HepG2 (cell line): ENCODE results near the gene UNCX. TPM values are rescaled to one million over a fixed set of nuclear protein-coding genes. Genes with fewer than 3 reads are reported as not detected.

Experiments
- ATAC-seq: fragments of 200-7000 bp; cut with Tn5 transposase; 3 replicates; pipeline ENCODE4 v1.9.1; 2020; ENCODE audit warnings: mild to moderate bottlenecking, moderate library complexity
- BruUV-seq: library from RNA; stranded (reverse); fragments of 400-500 nt; replicated peaks from 2 replicates; lab custom pipeline; 2021; lab: Mats Ljungman, UMichigan
- CTCF ChIA-PET: fragments of 300-600 bp; formaldehyde crosslinking; extraction: SDS; loops from one replicate; lab custom pipeline; 2021; ENCODE audit warnings: low total read pairs, inconsistent platforms, low intra/inter-chr PET ratio; lab: Yijun Ruan, JAX
- POLR2A ChIA-PET: fragments of 350-600 bp; sonication (Branson Sonifier 250); formaldehyde crosslinking; loops from one replicate; lab custom pipeline; 2020; ENCODE audit warnings: antibody characterized with exemption, inconsistent platforms; lab: Yijun Ruan, JAX
- DNase-seq: peaks from one replicate; pipeline ENCODE4 v3.0.0-alpha.2; 2015; ENCODE audit warnings: low spot score
- FAIRE-seq: peaks from 3 replicates; lab custom pipeline; 2011; peaks lifted over from hg19 to GRCh38; lab: Jason Lieb, UNC
- H2AFZ ChIP-seq: one replicate; pipeline ENCODE4 v1.6.1; 2011; ENCODE audit warnings: low read length, inconsistent platforms
- H3K27ac ChIP-seq: fragments of 300-600 bp; 3 replicates; pipeline ENCODE4 v1.8.0; 2011; ENCODE audit warnings: mixed run types, mild to moderate bottlenecking, mixed read lengths, low read length, inconsistent platforms; ENCODE audit not compliant: insufficient read depth; ENCODE audit errors: extremely low read length
- H3K27me3 ChIP-seq, 2 experiments: fragments of 200-600 bp in 1 of 2; 2 replicates in 1 of 2; 3 replicates in 1 of 2; pipeline versions ENCODE4 v1.6.0 to v1.8.0; 2011; ENCODE audit warnings: low read length in 2 of 2, mild to moderate bottlenecking in 2 of 2, moderate library complexity in 2 of 2, inconsistent platforms in 1 of 2; ENCODE audit not compliant: insufficient read depth in 2 of 2, control insufficient read depth in 1 of 2
- H3K36me3 ChIP-seq, 2 experiments: fragments of 200-600 bp in 1 of 2; replicated peaks in 1 of 2; 2 replicates in 1 of 2; 3 replicates in 1 of 2; pipeline versions ENCODE4 v1.5.1 to v1.8.0; 2011; ENCODE audit warnings: low read length in 2 of 2, inconsistent platforms in 1 of 2; ENCODE audit not compliant: insufficient read depth in 2 of 2, control insufficient read depth in 1 of 2
- H3K4me1 ChIP-seq: 2 replicates; pipeline ENCODE4 v1.5.1; 2012; ENCODE audit warnings: low read length, inconsistent platforms; ENCODE audit not compliant: insufficient read depth
- H3K4me2 ChIP-seq: 2 replicates; pipeline ENCODE4 v1.6.0; 2011; ENCODE audit warnings: low read depth, low read length, inconsistent platforms
- H3K4me3 ChIP-seq, 3 experiments: fragments of 200-600 bp in 1 of 3; sonication (generic), shearing (Covaris generic) in 1 of 3; replicated peaks in 1 of 3; 2 replicates each; pipeline ENCODE4 v1.5.1; 2011 to 2016; ENCODE audit warnings: low read length in 3 of 3, inconsistent platforms in 2 of 3, low read depth in 2 of 3, mild to moderate bottlenecking in 2 of 3, control low read depth in 1 of 3, mixed read lengths in 1 of 3; ENCODE audit not compliant: insufficient read depth in 1 of 3
- H3K79me2 ChIP-seq: one replicate; pipeline ENCODE4 v1.6.1; 2011; ENCODE audit warnings: low read length, inconsistent platforms; ENCODE audit not compliant: insufficient read depth
- H3K9ac ChIP-seq: 2 replicates; pipeline ENCODE4 v1.6.0; 2011; ENCODE audit warnings: mild to moderate bottlenecking, low read depth, low read length, inconsistent platforms; ENCODE audit not compliant: insufficient read depth
- H3K9me3 ChIP-seq: 2 replicates; pipeline ENCODE4 v1.5.1; 2012; ENCODE audit warnings: mild to moderate bottlenecking, low read length
- H4K20me1 ChIP-seq: 2 replicates; pipeline ENCODE4 v1.6.0; 2011; ENCODE audit warnings: inconsistent platforms, mild to moderate bottlenecking, low read length, moderate library complexity; ENCODE audit not compliant: insufficient read depth
- ATM ChIP-seq: fragments of 450-650 bp; IDR thresholded peaks from 2 replicates; pipeline ENCODE4 v1.7.1; 2017; ENCODE audit warnings: mild to moderate bottlenecking, borderline replicate concordance
- EZH2 ChIP-seq: conservative IDR thresholded peaks from 2 replicates; pipeline ENCODE4 v1.6.1; 2012; ENCODE audit warnings: mild to moderate bottlenecking, low read depth, low read length, moderate library complexity
- GATA4 ChIP-seq: sonication (generic); IDR thresholded peaks from 2 replicates; pipeline ENCODE4 v1.6.1; 2016; ENCODE audit warnings: antibody characterized with exemption, low read depth, borderline replicate concordance
- JDP2 ChIP-seq: sonication (generic); formaldehyde crosslinking; IDR thresholded peaks from 2 replicates; pipeline ENCODE4 v1.8.1; 2022; ENCODE audit warnings: missing genetic modification reagents, borderline replicate concordance
- NFE2L2 ChIP-seq: fragments of 150-350 bp; IDR thresholded peaks from 2 replicates; pipeline ENCODE4 v1.6.1; 2014; ENCODE audit warnings: low read length
- REL ChIP-seq: sonication (generic); formaldehyde crosslinking; conservative IDR thresholded peaks from 2 replicates; pipeline ENCODE4 v1.8.0; 2022; ENCODE audit warnings: mild to moderate bottlenecking, missing genetic modification reagents, moderate library complexity
- RFX5 ChIP-seq: IDR thresholded peaks from 2 replicates; pipeline ENCODE4 v1.6.1; 2011; ENCODE audit warnings: low read depth, low read length, improper control_type of control experiment
- TBL1XR1 ChIP-seq: fragments of 150-350 bp; IDR thresholded peaks from 2 replicates; pipeline ENCODE4 v1.6.1; 2014; ENCODE audit warnings: borderline replicate concordance, low read length; ENCODE audit not compliant: partially characterized antibody
- ZNF468 ChIP-seq: sonication (generic); formaldehyde crosslinking; IDR thresholded peaks from 2 replicates; pipeline ENCODE4 v1.8.0; 2022; ENCODE audit warnings: mild to moderate bottlenecking, moderate library complexity, missing genetic modification reagents
- WGBS: methylation state at CpG from one replicate; pipeline ENCODE4 v1.1.6; 2017; ENCODE audit warnings: low lambda C conversion rate; 5-methylcytosine and 5-hydroxymethylcytosine counted together
- in situ Hi-C: cut with HindIII; loops from 2 replicates; pipeline ENCODE4 v1.10.0; 2017; ENCODE audit warnings: low pct_unique_long_range_greater_than_20kb; ENCODE audit not compliant: extremely low pct_ligation_motif_present
- intact Hi-C: fragments of 100-400 bp; cut with micrococcal nuclease; formaldehyde crosslinking; loops from one replicate; pipeline ENCODE4 v1.10.0; 2022; ENCODE audit not compliant: unreplicated experiment
- polyA plus RNA-seq, 8 experiments: library from polyadenylated mRNA; depleted of rRNA in 3 of 8; stranded (reverse) in 7 of 8; unstranded in 1 of 8; fragments of >200 nt; fragmentation: Illumina TruSeq in 4 of 8; extraction: Trizol in 4 of 8; gene quantifications; 2 replicates each; pipeline versions ENCODE4 v1.2.1 to v1.2.3, GENCODE V29; 2011 to 2016; ENCODE audit warnings: low read depth in 4 of 8, missing spikeins in 1 of 8, mixed read lengths in 1 of 8; ENCODE audit not compliant: insufficient read depth in 1 of 8
- total RNA-seq, 5 experiments: library from RNA; depleted of rRNA; stranded (reverse); fragments of >200 nt; fragmentation: Illumina TruSeq; extraction: Trizol; gene quantifications; 2 replicates each; pipeline ENCODE4 v1.2.3, GENCODE V29; 2016; ENCODE audit warnings: low read depth in 1 of 5
- TF ChIP-seq, protein P1 (sequence below): sonication (generic); formaldehyde crosslinking; IDR thresholded peaks from 2 replicates; pipeline ENCODE4 v1.8.0; 2022; ENCODE audit warnings: missing genetic modification reagents, low read depth, mild to moderate bottlenecking, borderline replicate concordance

UNCX gene
- total and polyA plus RNA-seq, 2 of the 13 experiments (the other 11 are each of a cell fraction or from before 2014, with no cell fraction given): not detected

DNA sequence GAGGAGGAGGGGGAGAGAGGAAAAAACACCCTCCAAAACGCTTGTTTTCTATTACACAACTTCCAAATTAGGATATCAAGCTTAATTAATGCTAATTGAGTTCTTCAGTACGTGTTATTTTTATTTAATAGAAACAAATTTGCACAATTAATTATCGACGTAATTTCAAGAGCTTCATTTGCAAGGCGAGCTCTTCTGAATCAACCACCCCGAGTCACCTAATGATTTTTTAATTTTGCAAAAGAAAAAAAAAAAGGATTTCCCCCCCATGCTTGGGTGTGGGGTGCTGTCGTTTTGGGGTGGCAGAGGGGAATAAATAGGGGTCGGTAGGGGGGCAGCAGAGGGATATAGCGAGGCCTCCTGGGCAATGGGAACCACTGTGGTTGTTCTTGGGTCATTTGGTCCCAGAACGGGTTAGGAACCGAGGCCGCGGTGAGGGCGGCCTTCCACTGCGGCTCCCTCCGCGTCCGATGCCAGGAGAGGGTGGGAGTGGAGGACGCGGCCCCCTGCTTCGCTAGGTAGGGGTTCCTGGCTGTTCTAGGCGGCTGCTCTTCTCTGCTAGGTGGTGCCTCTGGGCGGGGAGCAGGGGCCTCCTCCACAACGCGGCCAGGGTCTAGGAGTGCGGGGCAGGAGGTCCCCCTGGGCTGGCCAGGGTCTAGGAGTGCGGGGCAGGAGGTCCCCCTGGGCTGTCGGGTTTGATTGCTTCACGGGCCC, 7.3 kb downstream of the UNCX start:
- FAIRE-seq: no peak
- BruUV-seq: no TSS peak
- Histone ChIP-seq H3K36me3 (no peaks in the 10 kb centered on the region), H3K9ac (no peak overlapping the region), H3K4me2 (no peak overlapping the region), H3K79me2 (no peaks in the 10 kb centered on the region), H3K9me3 (no peaks in the 10 kb centered on the region), H4K20me1 (no peaks in the 10 kb centered on the region), H3K27me3 (peaks cover 15 to 84% of the 10 kb centered on the region in 2 experiments; a peak in 4 of 5 replicates), H3K4me1 (peaks cover 7% of the 10 kb centered on the region; the same call in 1 of the 2 replicates), H2AFZ (no peak overlapping the region), H3K27ac (no peak overlapping the region), H3K4me3 (no peak overlapping the region)
- no peak for DNase-seq
- 0 out of 2 replicates have a peak, but pooled peaks have one; percentile 62 for TF ChIP-seq EZH2
- no peak for TF ChIP-seq JDP2 (CRISPR knock-in tag)
- ChIA-PET CTCF (no interaction called here), POLR2A (no interaction called here)
- intact Hi-C loops (no loop called here), in situ Hi-C loops (no loop called here)
- peak; percentile 22; the same call in 2 of the 3 replicates for ATAC-seq
- WGBS: 16% methylated on average over 19 of the region's 29 CpGs

DNA sequence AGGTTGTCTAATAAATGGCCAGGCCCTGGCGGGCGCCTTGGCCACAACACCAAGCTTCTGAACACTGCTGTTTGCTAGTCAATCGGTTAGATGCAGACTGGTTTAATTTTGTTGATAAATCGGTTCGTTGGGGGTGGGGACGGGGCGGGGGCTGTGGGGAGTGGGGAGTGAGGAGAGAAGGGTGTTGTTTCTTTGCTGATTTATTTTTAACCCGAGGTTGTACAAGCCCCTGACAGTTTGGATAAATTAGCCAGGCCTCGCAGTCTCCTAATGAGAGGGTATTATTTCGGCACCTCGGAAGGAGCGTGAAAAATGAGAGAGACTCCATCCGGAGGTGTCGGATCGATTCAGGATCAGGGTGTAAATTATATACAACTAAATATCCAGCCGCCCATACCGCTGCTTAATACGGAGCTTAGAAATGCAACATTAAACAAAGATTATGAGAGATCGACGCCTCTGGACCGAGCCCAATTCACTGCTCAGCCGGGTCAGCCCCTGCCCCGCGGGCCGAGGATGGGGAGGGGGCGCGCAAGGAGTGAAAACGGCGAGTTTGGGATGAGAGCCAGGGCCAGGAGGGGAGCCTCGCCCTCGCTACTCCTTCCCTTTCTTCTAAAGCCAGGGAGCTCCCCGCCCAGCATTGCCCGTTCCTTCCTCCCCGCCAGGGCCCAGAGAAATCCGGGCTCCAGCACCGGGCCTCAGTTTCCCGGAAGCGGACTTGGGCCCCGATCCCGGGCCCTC, 8.0 kb downstream of the UNCX start:
- WGBS: 20% methylated on average over 34 of the region's 40 CpGs
- H3K36me3 ChIP-seq: no peaks in the 10 kb centered on the region
- no peak overlapping the region for H3K4me2 ChIP-seq
- peaks cover 7% of the 10 kb centered on the region; the same call in 1 of the 2 replicates for H3K4me1 ChIP-seq
- no peaks in the 10 kb centered on the region for H4K20me1 ChIP-seq
- CTCF ChIA-PET: no interaction called here
- intact Hi-C loops (no loop called here), in situ Hi-C loops (no loop called here)
- no peak overlapping the region for H3K4me3 ChIP-seq
- no peak overlapping the region for H3K27ac ChIP-seq
- no peak overlapping the region for H2AFZ ChIP-seq
- ATAC-seq: no peak
- POLR2A ChIA-PET: no interaction called here
- H3K9me3 ChIP-seq: no peaks in the 10 kb centered on the region
- H3K9ac ChIP-seq: no peak overlapping the region
- no peaks in the 10 kb centered on the region for H3K79me2 ChIP-seq
- no peak for DNase-seq
- peaks cover 13 to 84% of the 10 kb centered on the region in 2 experiments for H3K27me3 ChIP-seq
- no peak for TF ChIP-seq ATM
- no peak for TF ChIP-seq NFE2L2
- TF ChIP-seq TBL1XR1: no peak
- TF ChIP-seq ZNF468 (CRISPR knock-in tag): no peak
- TF ChIP-seq RFX5: no peak
- TF ChIP-seq, protein P1, sequence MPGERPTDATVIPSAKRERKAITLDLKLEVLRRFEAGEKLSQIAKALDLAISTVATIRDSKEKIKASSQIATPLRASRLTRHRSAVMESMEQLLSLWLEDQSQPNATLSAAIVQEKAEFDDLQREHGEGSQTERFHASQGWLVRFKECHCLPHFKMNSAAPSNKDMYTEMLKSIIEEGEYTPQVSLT (CRISPR knock-in tag): no peak
- no peak for TF ChIP-seq GATA4
- no peak for TF ChIP-seq REL (CRISPR knock-in tag)
- TF ChIP-seq, all 625 proteins: peak for 0
- BruUV-seq: no TSS peak
- FAIRE-seq: no peak
